HG03432 (cell line): ENCODE measurements around the gene PHPT1.

Experiments
- ATAC-seq: cut with Tn5 transposase; IDR thresholded peaks from one replicate; pipeline ENCODE4 v1.9.1; 2021; ENCODE audit warnings: mild to moderate bottlenecking, moderate library complexity; ENCODE audit not compliant: unreplicated experiment

The PHPT1 gene

DNA sequence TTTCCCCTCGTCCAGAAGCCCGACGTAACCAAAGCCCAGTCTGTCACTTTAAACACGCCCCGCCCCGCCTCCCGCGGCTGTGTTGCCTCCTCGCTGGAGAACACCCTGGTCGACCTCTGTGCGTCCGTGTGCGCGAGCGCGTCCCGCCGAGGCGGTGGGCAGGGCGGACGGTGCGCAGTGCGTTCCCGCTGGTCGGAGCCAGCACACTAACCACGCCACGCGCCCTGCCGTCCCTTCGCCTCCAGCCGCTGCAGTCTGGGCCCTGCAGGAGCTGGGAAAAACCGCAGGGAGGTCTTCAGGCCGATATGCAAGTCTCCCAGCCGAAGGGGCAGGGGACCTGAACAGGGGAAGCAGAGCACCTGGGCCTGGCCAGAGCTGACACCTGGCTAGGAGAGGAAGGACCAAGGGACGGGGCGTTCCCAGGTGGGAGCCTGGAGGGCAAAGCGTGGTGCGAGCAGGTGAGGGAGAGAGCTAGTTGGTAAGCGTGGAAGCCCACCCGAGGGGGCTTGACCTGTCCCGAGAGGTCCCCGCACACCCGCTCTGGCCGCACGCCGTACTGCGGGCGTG lies 1.3 kb upstream of the PHPT1 start:
- ATAC-seq, result no peak

GRCh38 chr9:136848393-136849037 lies 694 bp upstream of the PHPT1 start:
- no peak for ATAC-seq

- ATAC-seq, result no peak
Measured at GRCh38 chr9:136849960-136850865, 1.0 kb downstream of the PHPT1 start.

DNA sequence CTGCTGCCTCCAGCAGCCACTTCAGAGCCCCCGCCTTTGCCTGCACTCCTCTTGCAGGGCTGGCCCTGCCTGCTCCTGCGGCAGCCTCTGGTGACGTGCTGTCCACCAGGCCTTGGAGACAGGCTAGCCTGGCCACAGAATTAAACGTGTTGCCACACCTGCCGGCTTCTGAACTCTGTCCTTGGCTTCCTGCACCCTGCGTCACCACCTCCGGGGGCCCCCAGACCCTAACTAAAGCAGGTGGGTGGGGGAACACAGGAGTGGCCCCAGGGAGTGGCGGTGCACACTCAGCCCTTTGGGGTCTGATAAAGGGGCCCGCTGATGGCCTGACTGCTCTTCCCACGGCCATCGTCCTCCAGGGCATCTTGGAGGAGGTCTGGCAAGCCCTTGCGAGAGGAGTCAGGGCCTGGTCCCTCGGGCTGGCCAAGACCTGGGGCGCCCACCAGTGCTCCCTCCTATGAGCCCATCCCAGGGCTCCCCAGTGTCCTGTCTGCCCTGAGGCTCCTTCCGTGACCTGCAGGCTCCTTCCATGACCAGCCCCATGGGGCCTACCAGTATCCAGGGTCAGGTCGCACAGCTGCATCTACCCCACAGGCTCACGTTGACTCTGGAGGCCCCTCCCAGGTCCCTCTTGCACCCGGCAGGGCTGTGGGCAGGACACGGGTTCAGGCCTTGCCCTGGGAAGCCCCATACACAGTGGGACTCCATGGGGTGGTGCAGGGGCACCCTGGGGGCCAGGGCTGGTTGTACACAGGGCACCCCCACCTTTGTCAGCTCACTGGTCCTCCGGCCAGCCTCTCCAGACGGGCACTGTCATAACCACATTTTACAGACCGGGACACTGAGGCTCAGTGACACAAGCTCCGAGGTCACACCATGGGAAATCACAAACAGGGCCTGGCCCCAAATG lies 1.9 kb downstream of the PHPT1 start:
- ATAC-seq, result no peak

GRCh38 chr9:136851941-136852663 lies 2.9 kb downstream of the PHPT1 start, which contains the start of gene MAMDC4:
Gene MAMDC4 (plus strand): TSS chr9:136852346. CDS start chr9:136852417, 71 bp downstream.
- ATAC-seq, result no peak

DNA sequence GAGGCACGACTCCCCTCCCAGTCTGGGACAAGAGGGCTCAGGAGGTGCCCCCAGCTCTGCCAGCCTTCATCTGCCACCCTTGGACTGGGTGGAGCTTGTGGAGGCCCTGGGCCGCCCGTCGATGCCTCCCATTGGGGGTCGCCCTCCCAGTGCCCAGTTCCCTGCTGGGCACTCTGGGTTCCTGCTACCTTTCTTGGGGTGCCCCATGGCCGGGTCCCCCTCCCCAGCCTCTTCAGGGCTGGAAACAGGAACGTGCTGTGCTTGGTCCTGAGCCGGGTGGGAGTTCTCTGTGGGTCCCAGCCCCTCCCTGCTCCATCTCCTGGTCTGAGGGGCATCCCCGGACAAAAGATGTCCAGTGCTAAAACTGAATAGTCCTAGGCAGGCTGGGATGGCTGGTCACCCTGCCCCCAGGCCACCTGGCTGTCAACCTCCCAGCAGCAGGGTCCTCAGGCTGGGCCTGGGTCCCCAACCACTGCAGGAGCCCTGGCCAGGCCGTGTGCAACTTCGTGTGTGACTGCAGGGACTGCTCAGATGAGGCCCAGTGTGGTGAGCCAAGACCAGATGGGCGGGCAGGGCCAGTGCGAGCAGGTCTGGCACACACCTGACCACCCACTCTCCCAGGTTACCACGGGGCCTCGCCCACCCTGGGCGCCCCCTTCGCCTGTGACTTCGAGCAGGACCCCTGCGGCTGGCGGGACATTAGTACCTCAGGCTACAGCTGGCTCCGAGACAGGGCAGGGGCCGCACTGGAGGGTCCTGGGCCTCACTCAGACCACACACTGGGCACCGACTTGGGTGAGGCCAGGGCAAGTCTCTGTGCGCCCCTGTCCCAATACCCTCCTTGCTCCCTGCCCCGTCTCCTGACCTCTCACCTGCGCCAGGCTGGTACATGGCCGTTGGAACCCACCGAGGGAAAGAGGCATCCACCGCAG lies 3.7 kb downstream of the PHPT1 start:
- no peak for ATAC-seq

- no peak for ATAC-seq
Measured at GRCh38 chr9:136853596-136854112, 4.4 kb downstream of the PHPT1 start.

GRCh38 chr9:136854113-136854841 lies 5.1 kb downstream of the PHPT1 start:
- ATAC-seq, result no peak

DNA sequence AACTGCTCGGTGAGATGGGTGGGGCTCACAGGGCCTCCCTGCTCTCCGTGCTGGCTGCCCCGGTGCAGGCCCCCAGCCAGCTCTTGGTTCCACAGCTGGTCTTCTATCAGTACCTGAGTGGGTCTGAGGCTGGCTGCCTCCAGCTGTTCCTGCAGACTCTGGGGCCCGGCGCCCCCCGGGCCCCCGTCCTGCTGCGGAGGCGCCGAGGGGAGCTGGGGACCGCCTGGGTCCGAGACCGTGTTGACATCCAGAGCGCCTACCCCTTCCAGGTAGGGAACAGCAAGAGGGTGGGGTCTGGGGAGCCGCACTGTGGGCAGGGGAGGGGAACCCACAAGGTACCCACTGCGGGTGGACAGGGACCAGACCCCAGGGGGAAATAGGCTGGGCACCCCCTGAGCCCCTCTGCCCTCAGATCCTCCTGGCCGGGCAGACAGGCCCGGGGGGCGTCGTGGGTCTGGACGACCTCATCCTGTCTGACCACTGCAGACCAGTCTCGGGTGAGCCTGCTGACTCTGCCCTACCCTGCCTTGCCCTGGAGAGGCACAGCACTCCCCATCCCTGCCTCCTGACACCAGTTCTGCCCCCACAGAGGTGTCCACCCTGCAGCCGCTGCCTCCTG lies 5.7 kb downstream of the PHPT1 start:
- ATAC-seq, result no peak

GRCh38 chr9:136855461-136856078 lies 6.4 kb downstream of the PHPT1 start:
- no peak for ATAC-seq

- ATAC-seq, result no peak
Measured at GRCh38 chr9:136856079-136856476, 6.9 kb downstream of the PHPT1 start.

GRCh38 chr9:136856541-136857141 lies 7.4 kb downstream of the PHPT1 start:
- ATAC-seq, result no peak

DNA sequence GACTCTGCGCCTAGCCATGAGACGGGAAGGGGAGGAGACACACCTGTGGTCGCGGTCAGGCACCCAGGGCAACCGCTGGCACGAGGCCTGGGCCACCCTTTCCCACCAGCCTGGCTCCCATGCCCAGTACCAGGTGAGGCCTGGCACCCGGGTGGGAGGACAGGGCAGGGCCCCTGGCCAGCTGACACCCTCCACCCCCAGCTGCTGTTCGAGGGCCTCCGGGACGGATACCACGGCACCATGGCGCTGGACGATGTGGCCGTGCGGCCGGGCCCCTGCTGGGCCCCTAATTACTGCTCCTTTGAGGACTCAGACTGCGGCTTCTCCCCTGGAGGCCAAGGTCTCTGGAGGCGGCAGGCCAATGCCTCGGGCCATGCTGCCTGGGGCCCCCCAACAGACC lies 8.0 kb downstream of the PHPT1 start:
- no peak for ATAC-seq

DNA sequence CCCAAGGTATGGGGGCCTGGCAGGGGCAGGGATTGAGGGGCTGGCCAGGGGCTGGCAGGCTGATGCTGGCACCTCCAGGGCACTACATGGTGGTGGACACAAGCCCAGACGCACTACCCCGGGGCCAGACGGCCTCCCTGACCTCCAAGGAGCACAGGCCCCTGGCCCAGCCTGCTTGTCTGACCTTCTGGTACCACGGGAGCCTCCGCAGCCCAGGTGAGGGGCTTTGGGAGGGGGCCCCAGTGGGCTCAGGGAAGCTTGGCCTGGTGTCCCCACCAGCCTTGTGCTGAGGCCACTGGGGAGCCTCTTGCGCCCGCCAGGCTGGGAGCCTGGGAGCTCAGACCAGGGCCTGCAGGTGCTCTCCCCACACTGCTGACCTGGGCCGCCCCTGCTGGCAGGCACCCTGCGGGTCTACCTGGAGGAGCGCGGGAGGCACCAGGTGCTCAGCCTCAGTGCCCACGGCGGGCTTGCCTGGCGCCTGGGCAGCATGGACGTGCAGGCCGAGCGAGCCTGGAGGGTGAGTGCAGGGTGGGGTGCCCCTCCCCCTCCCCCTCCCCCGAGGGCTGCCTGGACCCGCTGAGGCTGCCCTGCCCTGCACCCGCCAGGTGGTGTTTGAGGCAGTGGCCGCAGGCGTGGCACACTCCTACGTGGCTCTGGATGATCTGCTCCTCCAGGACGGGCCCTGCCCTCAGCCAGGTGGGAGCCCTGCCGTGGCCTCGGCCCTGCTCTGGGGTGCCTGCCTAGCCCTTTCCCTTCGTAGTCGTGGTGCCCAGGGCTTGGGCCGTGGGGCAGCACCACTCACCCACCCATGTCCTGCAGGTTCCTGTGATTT lies 8.6 kb downstream of the PHPT1 start:
- no peak for ATAC-seq

- ATAC-seq, result no peak
Measured at GRCh38 chr9:136858452-136858843, 9.2 kb downstream of the PHPT1 start.
